Measurements from ENCODE around the gene DAAM1. TPM values are rescaled to one million over a fixed set of nuclear protein-coding genes. Genes with fewer than 3 reads are reported as not detected.

DAAM1 gene
- total RNA-seq, 2 experiments from 2014 or later, result 11.3 to 11.7 TPM

DNA sequence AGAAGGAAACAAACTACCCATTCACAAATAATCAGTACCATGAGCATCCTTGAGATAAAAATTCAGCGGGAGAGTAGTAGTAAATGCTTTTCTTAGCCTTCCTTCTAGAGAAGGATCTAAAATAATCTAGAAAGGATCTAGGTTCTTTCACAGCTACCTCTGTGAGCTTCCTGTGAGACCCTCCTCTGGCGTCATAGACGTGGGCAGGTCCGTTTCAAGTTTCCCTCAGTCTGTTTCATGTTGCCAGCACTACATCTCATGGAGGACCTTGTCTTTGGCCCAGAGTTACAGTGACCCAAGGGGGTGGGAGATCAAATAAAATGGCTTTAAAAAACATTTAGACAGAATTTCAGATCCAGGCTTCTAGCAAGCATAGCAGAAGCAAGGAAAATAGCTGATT lies 13.6 kb downstream of the DAAM1 start:
- POLR2A ChIA-PET, result no interaction called here

GRCh38 chr14:59204305-59204704 lies 15.8 kb downstream of the DAAM1 start:
- no peak for ATAC-seq
- CTCF ChIA-PET, result interaction anchor here (1.1 to 1.5 kb wide), 2 partner anchors 11 to 18 kb away, joined by 3 read pairs; no protein-coding TSS in a partner anchor
- Mint-ChIP-seq H3K4me3 (no peak overlapping the region), H3K36me3 (ENCODE audit: low read depth) (no peaks in the 10 kb centered on the region), H3K27me3 (no peaks in the 10 kb centered on the region), H3K27ac (no peak overlapping the region), H3K9me3 (ENCODE audit: low read depth) (no peaks in the 10 kb centered on the region), H3K4me1 (peaks cover 5% of the 10 kb centered on the region)
- intact Hi-C loops (cut with DNase I, micrococcal nuclease), result no loop called here
- DNase-seq, result no peak
- POLR2A ChIA-PET, result no interaction called here

More for the DNA sequence above, 13.6 kb downstream of the DAAM1 start:
- Mint-ChIP-seq H3K27me3 (no peaks in the 10 kb centered on the region), H3K27ac (no peak overlapping the region), H3K9me3 (ENCODE audit: low read depth) (no peaks in the 10 kb centered on the region), H3K36me3 (ENCODE audit: low read depth) (no peaks in the 10 kb centered on the region), H3K4me3 (no peak overlapping the region), H3K4me1 (peaks cover 5% of the 10 kb centered on the region)
- ATAC-seq (no peak), DNase-seq (peak; percentile 33)
- intact Hi-C loops (cut with DNase I, micrococcal nuclease), result no loop called here
- CTCF ChIA-PET, result interaction anchor here (0.6 to 1.3 kb wide), 2 partner anchors 11 to 700 kb away, joined by 3 to 4 read pairs; no protein-coding TSS in a partner anchor

DNA sequence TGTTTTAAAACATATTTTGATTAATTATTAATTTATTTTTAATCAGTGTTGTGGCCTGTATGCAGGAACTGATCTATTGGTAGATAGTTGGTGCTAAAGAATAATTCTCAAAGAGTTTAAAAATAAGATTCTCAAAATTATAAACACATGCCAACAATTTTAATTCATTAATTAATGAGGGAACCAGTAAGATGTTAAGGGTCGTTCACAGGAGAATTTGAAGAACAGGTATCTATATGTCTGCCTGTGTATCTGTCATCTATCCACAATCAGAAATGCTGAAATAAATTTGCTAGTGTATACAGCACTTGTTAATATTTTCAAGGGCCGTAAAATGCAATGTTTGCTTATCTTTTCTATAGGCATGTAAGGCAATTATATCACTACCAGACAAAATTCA lies 18.4 kb downstream of the DAAM1 start:
- H3K4me3 Mint-ChIP-seq, result no peak overlapping the region
- DNase-seq, result no peak
- H3K27me3 Mint-ChIP-seq, result no peaks in the 10 kb centered on the region
- ChIA-PET CTCF (no interaction called here), POLR2A (no interaction called here)
- H3K36me3 Mint-ChIP-seq (ENCODE audit: low read depth), result no peaks in the 10 kb centered on the region
- H3K27ac Mint-ChIP-seq, result no peak overlapping the region
- H3K4me1 Mint-ChIP-seq, result peaks cover 3% of the 10 kb centered on the region
- intact Hi-C loops (cut with DNase I, micrococcal nuclease), result no loop called here
- H3K9me3 Mint-ChIP-seq (ENCODE audit: low read depth), result no peaks in the 10 kb centered on the region
- no peak for ATAC-seq

DNA sequence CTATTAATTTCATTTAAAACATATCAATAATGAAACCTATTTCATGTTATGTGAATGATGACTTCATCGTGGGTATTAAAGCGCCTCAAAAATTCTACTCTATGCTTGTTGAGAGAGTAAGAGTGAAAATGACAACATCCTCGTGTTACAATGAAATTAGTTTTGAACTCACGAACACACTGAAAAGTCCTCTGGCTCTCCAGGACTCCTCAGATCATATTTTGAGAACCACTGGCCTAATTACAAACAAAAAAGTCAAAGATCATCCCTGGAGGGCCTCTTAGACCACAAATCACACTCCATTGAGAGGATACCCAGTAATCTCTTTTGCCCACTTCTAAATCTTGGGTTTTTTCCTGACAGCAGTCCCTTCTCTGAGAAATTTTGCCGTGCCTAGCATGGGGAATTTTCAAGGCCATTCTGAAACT lies 19.1 kb downstream of the DAAM1 start:
- Mint-ChIP-seq H3K4me3 (no peak overlapping the region), H3K27me3 (no peaks in the 10 kb centered on the region), H3K4me1 (no peaks in the 10 kb centered on the region), H3K27ac (no peak overlapping the region), H3K9me3 (ENCODE audit: low read depth) (no peaks in the 10 kb centered on the region), H3K36me3 (ENCODE audit: low read depth) (no peaks in the 10 kb centered on the region)
- no peak for ATAC-seq
- DNase-seq, result no peak
- intact Hi-C loops (cut with DNase I, micrococcal nuclease), result no loop called here
- CTCF ChIA-PET, result no interaction called here
- POLR2A ChIA-PET, result no interaction called here

- intact Hi-C loops (cut with DNase I, micrococcal nuclease), result no loop called here
- POLR2A ChIA-PET, result no interaction called here
Observed at GRCh38 chr14:59208224-59208814, 19.9 kb downstream of the DAAM1 start.

GRCh38 chr14:59208954-59209353 lies 20.5 kb downstream of the DAAM1 start:
- H3K4me3 Mint-ChIP-seq, result no peak overlapping the region
- ChIA-PET POLR2A (interaction anchor here (0.6 kb wide), 1 partner anchor 895 kb away, joined by 5 read pairs; no protein-coding TSS in a partner anchor), CTCF (no interaction called here)
- no peaks in the 10 kb centered on the region for H3K4me1 Mint-ChIP-seq
- H3K36me3 Mint-ChIP-seq (ENCODE audit: low read depth), result no peaks in the 10 kb centered on the region
- DNase-seq (no peak), ATAC-seq (no peak)
- intact Hi-C loops (cut with DNase I, micrococcal nuclease), result no loop called here
- no peaks in the 10 kb centered on the region for H3K9me3 Mint-ChIP-seq (ENCODE audit: low read depth)
- H3K27ac Mint-ChIP-seq, result no peak overlapping the region
- H3K27me3 Mint-ChIP-seq, result no peaks in the 10 kb centered on the region

More at GRCh38 chr14:59208224-59208814, 19.9 kb downstream of the DAAM1 start:
- no peak overlapping the region for H3K4me3 Mint-ChIP-seq
- H3K4me1 Mint-ChIP-seq, result no peaks in the 10 kb centered on the region
- ATAC-seq (no peak), DNase-seq (no peak)
- no peaks in the 10 kb centered on the region for H3K27me3 Mint-ChIP-seq
- CTCF ChIA-PET, result no interaction called here
- H3K27ac Mint-ChIP-seq, result no peak overlapping the region
- H3K9me3 Mint-ChIP-seq (ENCODE audit: low read depth), result no peaks in the 10 kb centered on the region
- H3K36me3 Mint-ChIP-seq (ENCODE audit: low read depth), result no peaks in the 10 kb centered on the region

DNA sequence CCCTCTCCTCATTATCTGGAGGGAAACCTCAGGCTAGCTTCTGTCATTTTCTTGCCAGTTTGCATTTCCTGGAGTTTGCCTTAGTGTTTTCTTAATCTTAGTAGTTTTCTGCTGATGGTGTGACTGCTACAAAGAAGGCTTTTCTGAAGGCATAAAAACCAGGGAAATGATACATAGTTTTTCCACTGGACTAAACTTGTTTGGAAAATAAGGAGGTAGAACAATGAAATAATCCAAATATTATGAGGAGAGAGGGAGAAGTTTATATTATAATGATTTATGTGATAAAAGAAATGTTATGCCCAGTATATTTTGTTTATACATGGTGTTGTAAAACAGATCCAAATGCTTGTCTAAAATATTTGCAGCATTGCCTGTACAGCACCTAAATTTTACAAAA lies 22.2 kb downstream of the DAAM1 start:
- ATAC-seq, result no peak
- Mint-ChIP-seq H3K27ac (no peak overlapping the region), H3K27me3 (no peaks in the 10 kb centered on the region), H3K4me3 (no peak overlapping the region), H3K4me1 (no peaks in the 10 kb centered on the region), H3K9me3 (ENCODE audit: low read depth) (no peaks in the 10 kb centered on the region), H3K36me3 (ENCODE audit: low read depth) (no peaks in the 10 kb centered on the region)
- intact Hi-C loops (cut with DNase I, micrococcal nuclease), result no loop called here
- no peak for DNase-seq
- POLR2A ChIA-PET, result no interaction called here
- CTCF ChIA-PET, result no interaction called here

- Mint-ChIP-seq H3K4me3 (no peak overlapping the region), H3K4me1 (no peaks in the 10 kb centered on the region), H3K36me3 (ENCODE audit: low read depth) (no peaks in the 10 kb centered on the region), H3K27me3 (no peaks in the 10 kb centered on the region), H3K9me3 (ENCODE audit: low read depth) (no peaks in the 10 kb centered on the region), H3K27ac (no peak overlapping the region)
- ATAC-seq (no peak), DNase-seq (no peak)
- intact Hi-C loops (cut with DNase I, micrococcal nuclease), result no loop called here
- CTCF ChIA-PET, result interaction anchor here (0.5 kb wide), 1 partner anchor 421 kb away, joined by 4 read pairs; no protein-coding TSS in a partner anchor
- POLR2A ChIA-PET, result no interaction called here
Observed at GRCh38 chr14:59213368-59214315, 25.2 kb downstream of the DAAM1 start.

DNA sequence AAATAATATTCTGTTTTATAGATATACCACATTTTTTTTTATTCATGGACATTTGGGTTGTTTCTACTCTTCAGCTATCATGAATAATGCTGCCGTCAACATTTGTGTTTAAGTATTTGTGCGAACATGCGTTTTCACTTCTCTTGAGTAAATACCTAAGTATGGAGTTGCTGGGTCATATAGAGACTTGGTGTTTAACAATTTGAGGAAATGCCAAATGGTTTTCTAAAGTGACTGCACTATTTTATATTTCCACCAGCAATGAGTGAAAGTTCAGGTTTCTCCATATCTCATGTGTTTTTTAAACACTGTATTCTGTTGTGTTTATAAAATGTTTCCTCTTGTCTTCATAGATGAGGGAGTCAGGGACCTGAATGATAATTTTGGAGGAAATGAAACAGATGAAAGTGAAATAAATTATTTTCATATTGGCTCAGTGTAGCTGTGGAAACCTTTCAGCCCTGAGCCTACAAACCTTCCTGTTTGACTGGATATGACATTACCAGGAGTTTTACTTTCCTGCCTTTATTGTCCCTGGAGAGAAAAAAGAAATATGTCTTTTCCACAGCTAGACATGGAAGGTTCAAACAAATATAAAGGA lies 26.3 kb downstream of the DAAM1 start:
- CTCF ChIA-PET, result interaction anchor here (0.6 to 1.3 kb wide), 2 partner anchors 11 to 60 kb away, joined by 3 read pairs; no protein-coding TSS in a partner anchor
- POLR2A ChIA-PET, result interaction anchor here (0.8 kb wide), 1 partner anchor 120 kb away, joined by 3 read pairs; no protein-coding TSS in a partner anchor

DNA sequence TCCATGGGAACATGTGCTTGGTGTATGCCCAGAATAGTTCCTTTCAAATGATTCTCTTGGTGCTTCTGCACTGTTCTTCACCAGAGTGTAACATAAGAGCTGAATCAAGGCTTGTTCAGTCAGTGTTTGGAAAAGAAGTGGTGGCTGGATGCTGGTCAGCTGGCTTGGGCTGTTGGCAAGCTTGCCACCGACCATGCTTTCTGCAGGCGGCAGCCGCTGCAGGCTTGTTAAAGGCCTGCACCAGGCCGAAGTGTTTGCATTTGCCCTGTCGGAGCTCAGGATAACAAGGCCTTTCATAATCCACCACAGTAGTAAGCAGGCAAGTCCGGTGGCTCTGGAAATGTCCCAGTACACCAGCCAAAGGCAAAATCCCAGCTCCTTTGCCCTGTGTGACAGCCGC lies 26.9 kb downstream of the DAAM1 start:
- intact Hi-C loops (cut with DNase I, micrococcal nuclease), result no loop called here
- Mint-ChIP-seq H3K9me3 (ENCODE audit: low read depth) (no peaks in the 10 kb centered on the region), H3K4me3 (no peak overlapping the region), H3K36me3 (ENCODE audit: low read depth) (no peaks in the 10 kb centered on the region), H3K4me1 (no peaks in the 10 kb centered on the region), H3K27ac (no peak overlapping the region), H3K27me3 (no peaks in the 10 kb centered on the region)
- no peak for DNase-seq
- no peak for ATAC-seq
- CTCF ChIA-PET, result interaction anchor here (0.6 to 1.3 kb wide), 2 partner anchors 12 to 60 kb away, joined by 3 read pairs; no protein-coding TSS in a partner anchor
- POLR2A ChIA-PET, result interaction anchor here (0.8 kb wide), 1 partner anchor 120 kb away, joined by 3 read pairs; no protein-coding TSS in a partner anchor

More for the DNA sequence above, 26.3 kb downstream of the DAAM1 start:
- intact Hi-C loops (cut with DNase I, micrococcal nuclease), result no loop called here
- Mint-ChIP-seq H3K27me3 (no peaks in the 10 kb centered on the region), H3K9me3 (ENCODE audit: low read depth) (no peaks in the 10 kb centered on the region), H3K27ac (no peak overlapping the region), H3K4me1 (no peaks in the 10 kb centered on the region), H3K36me3 (ENCODE audit: low read depth) (no peaks in the 10 kb centered on the region), H3K4me3 (no peak overlapping the region)
- ATAC-seq, result no peak
- no peak for DNase-seq

DNA sequence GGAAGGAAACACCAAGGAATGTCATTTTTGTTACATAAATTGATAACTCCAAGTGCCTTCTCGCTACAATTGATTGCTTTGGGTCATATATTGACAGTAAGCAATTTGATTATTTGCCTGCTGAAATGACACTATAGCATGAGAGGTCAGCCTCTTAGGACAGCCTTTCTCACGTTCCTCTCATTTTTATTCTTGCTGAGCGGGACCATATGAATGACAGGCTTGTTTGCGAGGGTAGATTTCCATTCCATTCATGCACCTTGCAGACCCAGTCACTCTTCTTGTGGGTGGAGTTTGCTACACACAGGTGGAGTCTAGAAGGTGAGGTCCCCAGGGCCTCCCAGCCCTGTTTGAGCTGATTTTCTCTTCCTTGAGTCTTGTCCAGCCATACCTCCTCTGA lies 27.3 kb downstream of the DAAM1 start:
- H3K4me3 Mint-ChIP-seq, result no peak overlapping the region
- CTCF ChIA-PET, result interaction anchor here (1.3 kb wide), 1 partner anchor 12 kb away, joined by 3 read pairs; no protein-coding TSS in a partner anchor
- POLR2A ChIA-PET, result interaction anchor here (0.8 kb wide), 1 partner anchor 119 kb away, joined by 3 read pairs; no protein-coding TSS in a partner anchor
- H3K27me3 Mint-ChIP-seq, result no peaks in the 10 kb centered on the region
- DNase-seq (no peak), ATAC-seq (no peak)
- intact Hi-C loops (cut with DNase I, micrococcal nuclease), result no loop called here
- H3K9me3 Mint-ChIP-seq (ENCODE audit: low read depth), result no peaks in the 10 kb centered on the region
- no peaks in the 10 kb centered on the region for H3K4me1 Mint-ChIP-seq
- no peaks in the 10 kb centered on the region for H3K36me3 Mint-ChIP-seq (ENCODE audit: low read depth)
- no peak overlapping the region for H3K27ac Mint-ChIP-seq

All from activated CD4-positive, alpha-beta T cell treated with anti-CD3 and anti-CD28 coated beads for 36 hours (primary cell).